RKO (cell line): ENCODE data around the gene UNC119.

ENCODE experiments used
- DNase-seq: peaks from one replicate; pipeline ENCODE4 v3.0.0-alpha.2; 2016; ENCODE audit warnings: low spot score

UNC119 gene

GRCh38 chr17:28498652-28499363, 53.6 kb downstream of the UNC119 start:
- DNase-seq = no peak

GRCh38 chr17:28497931-28498330, 54.5 kb downstream of the UNC119 start:
- no peak for DNase-seq
